Lung (tissue), 12 donors: ENCODE measurements around the gene SLC38A9. TPM values are rescaled to one million over a fixed set of nuclear protein-coding genes. Genes with fewer than 3 reads are reported as not detected.
A peak's percentile ranks its signal among the peaks of the same experiment; 100 is the strongest.

Experiments used
- ATAC-seq: fragments of 200-7000 bp; cut with Tn5 transposase; one replicate; pipeline ENCODE4 v1.9.1; 2020; ENCODE audit warnings: moderate number of reproducible peaks; ENCODE audit not compliant: insufficient read depth, low FRiP score
- DNase-seq, 3 donors: peaks; one replicate each; pipeline ENCODE4 v3.0.0-alpha.2; 2013 to 2017
- H3K27ac ChIP-seq, 2 donors: one replicate each; pipeline ENCODE4 v1.5.1; 2013; ENCODE audit warnings: mild to moderate bottlenecking in 2 of 2, moderate library complexity in 2 of 2, control low read depth in 1 of 2, inconsistent platforms in 1 of 2, low read depth in 1 of 2, low read length in 1 of 2
- H3K27me3 ChIP-seq, 3 donors: one replicate each; pipeline ENCODE4 v1.5.1; 2013; ENCODE audit warnings: low read length in 2 of 3; ENCODE audit not compliant: control insufficient read depth in 3 of 3, insufficient read depth in 3 of 3
- H3K36me3 ChIP-seq, 4 donors: one replicate each; pipeline ENCODE4 v1.5.1; 2013; ENCODE audit warnings: low read length in 4 of 4, mild to moderate bottlenecking in 1 of 4, moderate library complexity in 1 of 4; ENCODE audit not compliant: control insufficient read depth in 4 of 4, insufficient read depth in 4 of 4
- H3K4me1 ChIP-seq, 5 donors: one replicate each; pipeline ENCODE4 v1.5.1; 2013; ENCODE audit warnings: low read length in 5 of 5, mild to moderate bottlenecking in 2 of 5, moderate library complexity in 1 of 5; ENCODE audit not compliant: control insufficient read depth in 5 of 5, insufficient read depth in 5 of 5
- H3K4me3 ChIP-seq: one replicate; pipeline ENCODE4 v1.5.1; 2013; ENCODE audit warnings: mild to moderate bottlenecking, control low read depth, moderate library complexity
- H3K9ac ChIP-seq, 2 donors: one replicate each; pipeline ENCODE4 v1.5.1; 2013; ENCODE audit warnings: low read length in 2 of 2, control low read depth in 1 of 2; ENCODE audit not compliant: insufficient read depth in 1 of 2
- H3K9me3 ChIP-seq, 4 donors: one replicate each; pipeline ENCODE4 v1.5.1; 2013; ENCODE audit warnings: low read length in 3 of 4, mild to moderate bottlenecking in 1 of 4, moderate library complexity in 1 of 4; ENCODE audit not compliant: control insufficient read depth in 4 of 4, insufficient read depth in 3 of 4
- WGBS, 2 donors: extraction: QIAGEN DNeasy Blood & Tissue Kit; methylation state at CpG; one replicate each; pipeline ENCODE4 v1.1.7; 2013; 5-methylcytosine and 5-hydroxymethylcytosine counted together
- polyA plus RNA-seq, 2 donors: library from polyadenylated mRNA; stranded (reverse); fragments of 200-250 nt; gene quantifications; one replicate each; pipeline ENCODE4 v1.2.1, GENCODE V29; 2013
- total RNA-seq, 2 donors: library from RNA; depleted of rRNA in 1 of 2; stranded (reverse); fragments of >200 nt in 1 of 2; gene quantifications; one replicate each; pipeline ENCODE4 v1.2.1, GENCODE V29; 2014 to 2021
- TF ChIP-seq, protein P1 (sequence below): IDR thresholded peaks from 2 replicates; pipeline ENCODE4 v1.5.1; 2012; ENCODE audit warnings: mild to moderate bottlenecking; ENCODE audit errors: control extremely low read depth, extremely low read depth
- donor health status: control.
- donor health status: control.
- donor health status: Bipolar disorder and iron deficiency.
- donor health status: healthy.
- donor health status: DM: yes; HTN: yes; CAD: no.

The SLC38A9 gene
- total and polyA plus RNA-seq, 4 donors, result 8.5 to 64.2 (median 14.5) TPM

- Histone ChIP-seq H3K27ac (peak overlapping the region; percentile 73 to 96), H3K4me3 (no peak overlapping the region), H3K4me1 (peaks cover 10 to 68% (median 36%) of the 10 kb centered on the region in 5 donors), H3K9me3 (no peaks in the 10 kb centered on the region), H3K36me3 (no peaks in the 10 kb centered on the region), H3K27me3 (no peaks in the 10 kb centered on the region), H3K9ac (peak overlapping the region in 1 of 2 donors; percentile 63)
- DNase-seq (no peak), ATAC-seq (no peak)
- TF ChIP-seq, protein P1, sequence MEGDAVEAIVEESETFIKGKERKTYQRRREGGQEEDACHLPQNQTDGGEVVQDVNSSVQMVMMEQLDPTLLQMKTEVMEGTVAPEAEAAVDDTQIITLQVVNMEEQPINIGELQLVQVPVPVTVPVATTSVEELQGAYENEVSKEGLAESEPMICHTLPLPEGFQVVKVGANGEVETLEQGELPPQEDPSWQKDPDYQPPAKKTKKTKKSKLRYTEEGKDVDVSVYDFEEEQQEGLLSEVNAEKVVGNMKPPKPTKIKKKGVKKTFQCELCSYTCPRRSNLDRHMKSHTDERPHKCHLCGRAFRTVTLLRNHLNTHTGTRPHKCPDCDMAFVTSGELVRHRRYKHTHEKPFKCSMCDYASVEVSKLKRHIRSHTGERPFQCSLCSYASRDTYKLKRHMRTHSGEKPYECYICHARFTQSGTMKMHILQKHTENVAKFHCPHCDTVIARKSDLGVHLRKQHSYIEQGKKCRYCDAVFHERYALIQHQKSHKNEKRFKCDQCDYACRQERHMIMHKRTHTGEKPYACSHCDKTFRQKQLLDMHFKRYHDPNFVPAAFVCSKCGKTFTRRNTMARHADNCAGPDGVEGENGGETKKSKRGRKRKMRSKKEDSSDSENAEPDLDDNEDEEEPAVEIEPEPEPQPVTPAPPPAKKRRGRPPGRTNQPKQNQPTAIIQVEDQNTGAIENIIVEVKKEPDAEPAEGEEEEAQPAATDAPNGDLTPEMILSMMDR, result no peak
- 60 to 80% methylated on average over 1 of the region's 1 CpG for WGBS, 2 donors
Measured at GRCh38 chr5:55601628-55602027, 110.5 kb downstream of the SLC38A9 start.

- 12 to 16% methylated on average over 8 of the region's 8 CpGs for WGBS, 2 donors
- Histone ChIP-seq H3K27ac (peak overlapping the region; percentile 73 to 96), H3K9me3 (no peaks in the 10 kb centered on the region), H3K36me3 (no peaks in the 10 kb centered on the region), H3K4me1 (peaks cover 10 to 72% (median 36%) of the 10 kb centered on the region in 5 donors), H3K4me3 (no peak overlapping the region), H3K9ac (peak overlapping the region in 1 of 2 donors; percentile 63), H3K27me3 (no peaks in the 10 kb centered on the region)
- DNase-seq, result peak; percentile 83 to 95 (median 93)
- ATAC-seq, result peak; percentile 60
- TF ChIP-seq, protein P1, result no peak
Measured at GRCh38 chr5:55601204-55601618, 110.9 kb downstream of the SLC38A9 start.

DNA sequence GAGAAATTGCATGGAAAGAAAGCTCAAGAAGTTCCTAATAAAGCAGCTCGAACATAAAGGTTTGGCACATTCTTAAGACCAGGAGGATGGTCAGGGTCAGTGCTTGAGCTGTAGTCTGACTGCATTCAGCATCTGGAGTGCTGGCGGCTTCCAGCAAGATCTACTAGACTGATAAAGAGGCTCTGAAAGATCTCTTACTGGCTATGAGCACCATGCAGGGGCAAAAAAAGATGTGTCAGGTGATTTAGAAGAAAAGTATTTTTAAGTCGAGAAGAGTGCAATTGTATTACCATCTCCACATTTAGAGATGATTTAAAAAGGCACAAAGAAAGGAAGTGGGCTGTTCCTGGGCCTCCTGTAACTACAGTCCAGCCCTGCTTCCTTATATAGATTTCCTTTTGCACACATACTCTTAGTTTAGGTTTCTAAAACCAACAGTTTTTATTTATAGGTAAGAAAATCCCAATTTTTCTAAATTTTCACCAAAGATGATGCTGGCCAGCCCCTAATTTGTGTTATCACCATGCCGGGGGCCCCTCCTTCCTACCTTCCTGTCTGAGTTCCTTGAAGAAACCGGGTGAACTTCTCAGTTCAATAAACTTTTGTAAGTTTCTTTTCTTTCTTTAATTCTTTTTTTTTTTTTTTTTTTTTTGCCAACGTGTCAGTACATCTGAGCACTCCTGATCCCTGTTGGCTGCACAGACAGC, 111.5 kb downstream of the SLC38A9 start:
- 12 to 14% methylated on average over 6 of the region's 6 CpGs for WGBS, 2 donors
- no peak overlapping the region for H3K4me3 ChIP-seq
- H3K9ac ChIP-seq, result peak overlapping the region in 1 of 2 donors; percentile 63
- no peaks in the 10 kb centered on the region for H3K9me3 ChIP-seq
- peaks cover 10 to 72% (median 36%) of the 10 kb centered on the region in 5 donors for H3K4me1 ChIP-seq
- ATAC-seq (no peak), DNase-seq (peak; percentile 51 to 69 (median 67))
- H3K27me3 ChIP-seq, result no peaks in the 10 kb centered on the region
- H3K27ac ChIP-seq, result peak overlapping the region; percentile 73 to 96
- TF ChIP-seq, protein P1, result no peak
- H3K36me3 ChIP-seq, result no peaks in the 10 kb centered on the region
